Measurements from ENCODE around the gene CHMP1A.

DNA sequence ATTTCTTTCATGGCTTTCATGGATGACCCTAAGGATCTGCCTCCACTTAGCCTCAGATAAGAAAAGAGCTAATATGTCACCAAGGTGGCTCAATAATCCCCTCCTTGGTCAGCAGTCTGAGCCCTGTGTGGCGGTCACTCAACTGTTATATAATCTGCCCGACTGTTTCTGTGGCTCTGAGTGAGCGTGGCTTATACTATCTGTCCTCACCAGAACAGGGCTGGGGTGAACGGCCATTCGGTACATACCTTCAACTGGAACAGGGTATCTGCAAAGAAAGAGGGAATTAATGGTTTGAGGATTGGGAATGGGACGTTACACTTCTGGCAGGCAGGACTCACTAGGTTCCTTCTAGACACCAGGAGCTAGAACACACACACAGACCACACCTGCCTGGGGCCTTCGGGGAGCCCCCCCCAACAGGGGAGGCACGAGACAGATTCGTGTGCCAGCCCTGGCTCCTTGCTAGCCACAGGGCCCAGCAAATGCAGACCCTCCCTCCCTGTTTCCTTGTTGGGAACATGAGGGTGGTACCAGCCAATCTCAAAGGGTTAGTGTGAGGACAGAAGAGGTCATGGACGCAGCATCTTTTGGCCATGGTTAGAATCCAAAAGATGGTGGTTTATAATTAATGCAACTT, 3.7 kb downstream of the CHMP1A start:
- TF ChIP-seq, protein P1, sequence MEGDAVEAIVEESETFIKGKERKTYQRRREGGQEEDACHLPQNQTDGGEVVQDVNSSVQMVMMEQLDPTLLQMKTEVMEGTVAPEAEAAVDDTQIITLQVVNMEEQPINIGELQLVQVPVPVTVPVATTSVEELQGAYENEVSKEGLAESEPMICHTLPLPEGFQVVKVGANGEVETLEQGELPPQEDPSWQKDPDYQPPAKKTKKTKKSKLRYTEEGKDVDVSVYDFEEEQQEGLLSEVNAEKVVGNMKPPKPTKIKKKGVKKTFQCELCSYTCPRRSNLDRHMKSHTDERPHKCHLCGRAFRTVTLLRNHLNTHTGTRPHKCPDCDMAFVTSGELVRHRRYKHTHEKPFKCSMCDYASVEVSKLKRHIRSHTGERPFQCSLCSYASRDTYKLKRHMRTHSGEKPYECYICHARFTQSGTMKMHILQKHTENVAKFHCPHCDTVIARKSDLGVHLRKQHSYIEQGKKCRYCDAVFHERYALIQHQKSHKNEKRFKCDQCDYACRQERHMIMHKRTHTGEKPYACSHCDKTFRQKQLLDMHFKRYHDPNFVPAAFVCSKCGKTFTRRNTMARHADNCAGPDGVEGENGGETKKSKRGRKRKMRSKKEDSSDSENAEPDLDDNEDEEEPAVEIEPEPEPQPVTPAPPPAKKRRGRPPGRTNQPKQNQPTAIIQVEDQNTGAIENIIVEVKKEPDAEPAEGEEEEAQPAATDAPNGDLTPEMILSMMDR (conservative IDR thresholded peaks at IDR 0.05; ENCODE audit: low read depth, low read length), result no peak
- TF ChIP-seq EZH2 (IDR thresholded peaks at IDR 0.05; ENCODE audit: low read length, unreplicated experiment) (no peak), EZH2phosphoT487 (IDR thresholded peaks at IDR 0.05; ENCODE audit: borderline replicate concordance, low read length) (no peak)

Data from PC-3 (cell line).